NCI-H226 (cell line): Measurements from ENCODE around the gene HEBP2.

Experiments
- DNase-seq: peaks from one replicate; pipeline ENCODE4 v3.0.0-alpha.2; 2015

The HEBP2 gene

DNA sequence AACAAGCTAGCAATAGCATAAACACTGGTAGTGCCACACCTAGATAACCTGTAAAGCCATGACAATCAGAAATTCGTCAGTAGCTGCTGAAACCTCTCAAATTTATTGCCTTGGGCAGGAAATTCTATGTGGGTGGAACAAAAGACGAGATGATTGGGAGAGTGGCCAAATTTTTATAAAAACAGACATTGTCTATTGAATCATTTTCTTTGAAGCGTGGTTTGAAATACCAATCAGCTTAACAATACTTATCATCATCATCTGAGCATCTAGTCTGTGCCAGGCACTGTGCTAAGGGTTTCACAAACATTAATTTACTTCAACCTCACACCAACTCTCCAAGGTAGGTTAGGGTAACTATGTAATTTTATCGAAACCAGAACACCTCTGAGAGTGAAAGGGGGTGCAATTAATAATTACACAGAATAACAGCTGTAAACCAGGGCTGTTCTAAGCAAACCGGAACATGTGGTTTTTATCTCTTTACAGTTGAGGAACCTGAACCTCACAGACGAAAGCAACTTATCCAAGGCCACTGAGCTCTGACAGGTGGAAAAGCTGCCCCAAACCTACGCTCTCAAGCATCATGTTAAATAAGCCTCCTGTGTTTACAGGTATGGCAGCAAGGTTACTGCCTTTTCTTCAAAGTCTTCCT, 51.9 kb downstream of the HEBP2 start:
- peak; percentile 51 for DNase-seq

DNA sequence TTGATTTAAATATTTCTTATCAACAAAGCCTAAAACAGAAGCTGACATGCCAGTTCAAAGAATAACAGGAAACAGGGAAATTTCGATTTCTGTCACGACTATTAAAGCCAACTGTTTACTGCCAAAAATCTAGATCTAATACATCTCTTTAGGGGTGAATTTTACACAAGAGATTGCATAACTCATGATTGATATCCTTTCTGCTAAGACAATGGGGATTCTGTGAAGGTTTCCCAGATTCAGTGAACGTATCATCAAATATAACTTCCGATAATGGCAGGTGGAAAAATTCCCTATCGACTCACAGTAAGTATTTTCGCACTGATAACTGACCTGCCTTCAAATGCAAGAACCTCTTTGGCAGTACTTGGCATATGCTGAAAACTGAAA, 52.4 kb downstream of the HEBP2 start:
- DNase-seq: no peak

DNA sequence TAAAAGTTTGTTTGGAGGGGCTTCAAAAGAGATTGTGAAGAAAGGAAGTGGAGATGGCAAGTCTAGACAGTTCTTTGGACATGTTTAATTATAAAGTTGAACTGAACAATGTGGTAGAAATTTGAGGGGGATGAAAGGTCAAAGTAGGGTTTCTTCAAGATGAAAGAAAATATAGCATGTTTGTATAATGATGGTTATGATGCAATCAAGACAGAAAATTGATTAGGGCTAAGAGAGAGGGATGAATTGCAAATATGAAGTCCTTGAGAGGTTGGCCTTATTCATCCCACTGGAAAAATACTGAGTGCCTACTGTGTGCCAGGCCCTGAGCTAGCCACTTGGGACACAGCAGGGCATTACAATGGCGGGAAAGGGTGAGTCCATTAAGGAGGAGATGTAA, 57.6 kb downstream of the HEBP2 start:
- DNase-seq: no peak

DNA sequence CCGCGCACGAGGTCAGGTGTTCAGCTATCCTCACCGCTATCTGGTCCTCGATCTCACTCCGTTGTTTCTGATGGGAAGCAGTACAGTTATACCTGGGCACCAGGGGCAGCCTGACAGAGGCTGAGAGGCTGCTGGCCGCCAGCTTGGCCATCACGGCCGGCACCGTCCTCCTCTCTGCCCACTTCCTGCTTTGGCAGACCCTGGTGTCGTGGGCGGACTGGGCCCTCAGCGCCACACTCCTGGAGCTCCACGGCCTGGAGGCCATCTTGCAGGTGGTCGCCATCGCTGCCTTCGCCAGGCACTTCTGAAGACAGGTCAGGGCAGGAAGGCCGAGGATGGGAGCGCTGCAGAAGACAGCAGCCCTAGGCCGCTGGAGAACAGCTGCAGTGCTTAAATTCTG, 60.1 kb downstream of the HEBP2 start:
- DNase-seq: no peak

DNA sequence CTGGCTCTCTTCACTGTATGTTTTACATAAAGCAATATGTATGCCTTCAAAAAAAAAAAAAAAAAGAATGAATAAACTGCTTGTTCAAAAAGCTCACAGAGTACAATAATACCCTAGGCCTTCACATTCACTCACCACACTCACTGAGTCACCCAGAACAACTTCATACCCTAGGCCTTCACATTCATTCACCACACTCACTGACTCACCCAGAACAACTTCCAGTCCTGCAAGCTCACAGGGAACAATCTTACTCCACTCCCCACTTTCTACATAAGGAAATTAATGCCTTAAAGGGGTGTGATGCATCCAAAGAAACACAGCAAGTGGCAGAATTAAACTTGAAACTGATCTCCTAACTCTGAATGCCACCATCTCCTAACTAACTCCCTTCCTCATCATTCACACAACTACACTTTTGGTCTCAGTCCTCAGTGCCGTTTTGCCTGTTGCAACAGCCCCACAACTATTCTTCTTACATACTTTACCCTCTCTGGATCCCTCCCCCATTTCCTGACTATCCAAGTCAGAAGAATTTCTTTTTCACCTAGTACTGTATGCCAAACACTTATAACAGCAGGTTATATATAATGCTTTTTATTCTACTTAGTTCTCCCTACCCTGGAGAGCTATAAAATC, 61.1 kb downstream of the HEBP2 start:
- DNase-seq: peak; percentile 95

DNA sequence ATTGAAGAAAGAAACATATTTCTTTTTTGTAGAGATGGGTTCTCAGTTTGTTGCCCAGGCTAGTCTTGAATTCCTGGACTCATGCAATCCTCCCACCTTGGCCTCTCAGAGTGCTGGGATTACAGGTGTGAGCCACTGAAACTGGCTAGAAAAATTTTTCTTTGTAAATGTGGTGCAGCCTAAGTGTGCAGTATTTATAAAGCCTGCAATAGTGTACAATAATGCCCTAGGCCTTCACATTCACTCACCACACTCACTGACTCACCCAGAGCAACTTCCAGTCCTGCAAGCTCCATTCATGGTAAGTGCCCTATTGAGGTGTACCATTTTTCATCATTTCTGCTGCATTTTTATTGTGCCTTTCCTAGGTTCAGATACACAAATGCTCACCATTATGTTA, 63.9 kb downstream of the HEBP2 start:
- DNase-seq: peak; percentile 16

- DNase-seq: peak; percentile 32
Measured at GRCh38 chr6:138468320-138469015, 64.4 kb downstream of the HEBP2 start.
